HEK293T (cell line): ENCODE measurements around the gene RAB34.

ENCODE experiments used
- SP1 ChIP-seq: fragments of 450-650 bp; IDR thresholded peaks from 2 replicates; pipeline ENCODE4 v1.6.1; 2017
- TF ChIP-seq, protein P1 (sequence below): fragments of 450-650 bp; IDR thresholded peaks from 2 replicates; pipeline ENCODE4 v1.6.1; 2016

GRCh38 chr17:28737770-28738679 is 20.4 kb upstream of the RAB34 start:
- no peak for TF ChIP-seq SP1
- TF ChIP-seq, protein P1, sequence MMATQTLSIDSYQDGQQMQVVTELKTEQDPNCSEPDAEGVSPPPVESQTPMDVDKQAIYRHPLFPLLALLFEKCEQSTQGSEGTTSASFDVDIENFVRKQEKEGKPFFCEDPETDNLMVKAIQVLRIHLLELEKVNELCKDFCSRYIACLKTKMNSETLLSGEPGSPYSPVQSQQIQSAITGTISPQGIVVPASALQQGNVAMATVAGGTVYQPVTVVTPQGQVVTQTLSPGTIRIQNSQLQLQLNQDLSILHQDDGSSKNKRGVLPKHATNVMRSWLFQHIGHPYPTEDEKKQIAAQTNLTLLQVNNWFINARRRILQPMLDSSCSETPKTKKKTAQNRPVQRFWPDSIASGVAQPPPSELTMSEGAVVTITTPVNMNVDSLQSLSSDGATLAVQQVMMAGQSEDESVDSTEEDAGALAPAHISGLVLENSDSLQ = no peak
